ENCODE results near the gene EIF3C.
"Not testable (repeated sequence)": the region's sequence is repeated elsewhere in the genome, so short reads cannot be mapped to it uniquely, and the experiment has no call there.

EIF3C gene, protein sequence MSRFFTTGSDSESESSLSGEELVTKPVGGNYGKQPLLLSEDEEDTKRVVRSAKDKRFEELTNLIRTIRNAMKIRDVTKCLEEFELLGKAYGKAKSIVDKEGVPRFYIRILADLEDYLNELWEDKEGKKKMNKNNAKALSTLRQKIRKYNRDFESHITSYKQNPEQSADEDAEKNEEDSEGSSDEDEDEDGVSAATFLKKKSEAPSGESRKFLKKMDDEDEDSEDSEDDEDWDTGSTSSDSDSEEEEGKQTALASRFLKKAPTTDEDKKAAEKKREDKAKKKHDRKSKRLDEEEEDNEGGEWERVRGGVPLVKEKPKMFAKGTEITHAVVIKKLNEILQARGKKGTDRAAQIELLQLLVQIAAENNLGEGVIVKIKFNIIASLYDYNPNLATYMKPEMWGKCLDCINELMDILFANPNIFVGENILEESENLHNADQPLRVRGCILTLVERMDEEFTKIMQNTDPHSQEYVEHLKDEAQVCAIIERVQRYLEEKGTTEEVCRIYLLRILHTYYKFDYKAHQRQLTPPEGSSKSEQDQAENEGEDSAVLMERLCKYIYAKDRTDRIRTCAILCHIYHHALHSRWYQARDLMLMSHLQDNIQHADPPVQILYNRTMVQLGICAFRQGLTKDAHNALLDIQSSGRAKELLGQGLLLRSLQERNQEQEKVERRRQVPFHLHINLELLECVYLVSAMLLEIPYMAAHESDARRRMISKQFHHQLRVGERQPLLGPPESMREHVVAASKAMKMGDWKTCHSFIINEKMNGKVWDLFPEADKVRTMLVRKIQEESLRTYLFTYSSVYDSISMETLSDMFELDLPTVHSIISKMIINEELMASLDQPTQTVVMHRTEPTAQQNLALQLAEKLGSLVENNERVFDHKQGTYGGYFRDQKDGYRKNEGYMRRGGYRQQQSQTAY

DNA sequence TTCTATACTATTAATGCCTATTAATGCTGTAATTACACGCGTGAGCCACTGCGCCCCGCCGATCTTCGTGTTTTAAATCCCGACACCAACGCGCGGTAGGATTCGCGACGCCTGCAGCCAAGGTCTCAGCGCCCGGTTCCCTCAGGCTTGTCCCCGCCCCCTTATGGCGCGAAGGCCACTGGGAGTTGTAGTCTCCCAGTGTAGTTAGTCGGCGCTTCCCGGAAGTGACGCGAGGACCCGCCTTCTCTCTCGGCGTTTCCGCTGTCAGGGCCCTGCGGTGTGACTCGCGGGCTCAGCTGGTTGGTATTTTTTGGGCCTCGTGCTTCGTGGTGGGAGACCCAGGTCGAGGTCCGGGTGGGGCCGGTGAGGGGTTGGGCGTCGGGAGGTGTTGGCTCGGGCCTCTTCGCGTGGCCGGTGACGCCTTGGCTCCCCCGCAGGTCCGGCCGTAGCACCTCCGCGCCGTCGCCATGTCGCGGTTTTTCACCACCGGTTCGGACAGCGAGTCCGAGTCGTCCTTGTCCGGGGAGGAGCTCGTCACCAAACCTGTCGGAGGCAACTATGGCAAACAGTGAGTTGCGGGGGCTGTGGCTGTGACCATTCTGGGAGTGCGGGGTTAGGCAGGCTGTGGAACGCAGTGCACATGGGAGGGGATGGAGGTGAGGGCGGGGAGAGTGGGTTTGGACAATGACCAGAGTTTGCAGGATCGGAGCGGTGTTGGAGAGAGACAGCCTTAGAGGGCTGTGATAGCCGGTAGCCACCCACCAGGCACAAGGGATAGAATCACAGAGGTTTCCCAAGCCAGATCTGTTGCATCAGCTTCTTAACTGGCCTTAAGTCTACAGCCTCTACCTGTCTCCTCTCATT, at the start of gene EIF3C:
Gene EIF3C, plus strand, starts transcription at position 245 of the 864 bp plus-strand sequence. Its CDS starts 223 bp downstream, at position 468.
- DNase-seq, result not testable (repeated sequence)

DNA sequence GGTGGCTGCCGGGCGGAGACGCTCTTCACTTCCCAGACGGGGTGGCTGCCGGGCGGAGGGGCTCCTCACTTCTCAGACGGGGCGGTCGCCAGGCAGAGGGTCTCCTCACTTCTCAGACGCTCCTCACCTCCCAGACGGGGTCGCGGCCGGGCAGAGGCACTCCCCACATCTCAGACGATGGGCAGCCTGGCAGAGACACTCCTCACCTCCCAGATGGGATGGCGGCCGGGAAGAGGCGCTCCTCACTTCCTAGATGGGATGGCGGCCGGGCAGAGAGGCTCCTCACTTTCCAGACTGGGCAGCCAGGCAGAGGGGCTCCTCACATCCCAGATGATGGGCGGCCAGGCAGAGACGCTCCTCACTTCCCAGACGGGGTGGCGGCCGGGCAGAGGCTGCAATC, 45.0 kb upstream of the EIF3C start:
- not testable (repeated sequence) for DNase-seq

DNA sequence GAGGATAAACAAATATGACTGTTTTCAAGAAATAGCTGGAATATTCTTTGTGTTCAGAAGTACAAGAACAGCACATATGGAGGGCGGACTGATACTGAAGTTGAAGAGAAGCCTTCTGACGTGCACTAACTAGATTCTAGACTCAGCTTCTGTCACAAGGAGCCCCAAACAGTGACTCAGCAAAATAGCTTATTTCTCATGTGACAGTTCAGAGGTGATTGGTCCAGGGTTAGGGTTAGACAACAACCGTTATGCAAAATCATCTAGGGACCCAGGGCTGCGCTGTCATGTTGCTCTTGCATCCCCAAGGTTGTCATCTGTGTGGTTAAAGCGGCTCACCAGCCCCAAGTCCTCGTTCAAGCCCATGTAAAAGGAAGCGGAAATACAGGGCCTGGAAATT, 43.8 kb upstream of the EIF3C start:
- not testable (repeated sequence) for DNase-seq

DNA sequence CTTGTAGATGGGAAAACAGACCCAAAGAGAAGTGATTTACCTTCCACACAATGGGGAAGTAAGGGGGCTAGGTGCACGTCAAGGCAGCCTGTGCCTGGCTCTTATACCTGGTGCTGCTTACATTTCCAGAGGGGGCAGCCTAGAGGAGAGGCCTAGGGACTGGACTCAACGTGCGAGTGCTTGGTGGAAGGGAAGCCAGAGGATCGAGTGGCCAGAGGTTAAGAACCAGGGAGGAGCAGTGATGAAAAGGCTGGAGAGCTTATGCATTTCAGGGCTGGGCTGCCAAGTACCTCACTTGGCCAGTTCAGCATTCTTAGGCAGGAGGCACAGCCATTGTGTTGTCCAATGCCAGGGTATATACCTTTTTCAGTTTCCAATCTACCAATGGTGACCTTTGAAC, 43.1 kb upstream of the EIF3C start:
- DNase-seq, result not testable (repeated sequence)

DNA sequence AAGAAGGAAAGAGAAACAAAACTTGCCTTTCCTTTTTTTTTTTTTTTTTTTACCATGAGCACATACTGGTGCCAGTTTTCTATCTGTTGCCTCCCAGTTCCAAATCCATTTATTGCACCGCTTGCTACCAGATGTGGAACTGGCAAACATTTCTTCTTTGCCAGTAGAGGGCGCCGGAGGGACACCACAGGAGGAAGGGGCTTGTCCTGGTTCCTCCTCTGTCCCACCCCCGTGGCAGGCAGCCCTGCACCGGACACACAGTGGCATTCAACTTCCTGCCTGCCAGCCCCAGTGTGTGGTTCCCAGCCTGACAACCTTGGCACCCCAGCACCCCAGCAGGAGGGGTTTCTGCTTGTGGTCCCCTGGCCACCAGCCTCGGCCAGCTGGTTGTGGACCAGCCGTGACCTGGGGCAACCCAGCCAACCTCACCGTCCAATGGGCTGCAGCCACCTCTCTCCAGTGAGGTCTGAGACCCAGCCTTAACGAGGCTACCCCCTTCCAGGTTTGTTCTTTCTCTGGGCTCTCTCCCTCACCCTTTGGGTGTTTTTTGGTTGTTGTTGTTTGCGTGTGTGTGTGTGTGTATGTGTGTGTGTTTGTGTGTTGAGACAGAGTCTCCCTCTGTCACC, 22.8 kb upstream of the EIF3C start:
- not testable (repeated sequence) for DNase-seq

DNA sequence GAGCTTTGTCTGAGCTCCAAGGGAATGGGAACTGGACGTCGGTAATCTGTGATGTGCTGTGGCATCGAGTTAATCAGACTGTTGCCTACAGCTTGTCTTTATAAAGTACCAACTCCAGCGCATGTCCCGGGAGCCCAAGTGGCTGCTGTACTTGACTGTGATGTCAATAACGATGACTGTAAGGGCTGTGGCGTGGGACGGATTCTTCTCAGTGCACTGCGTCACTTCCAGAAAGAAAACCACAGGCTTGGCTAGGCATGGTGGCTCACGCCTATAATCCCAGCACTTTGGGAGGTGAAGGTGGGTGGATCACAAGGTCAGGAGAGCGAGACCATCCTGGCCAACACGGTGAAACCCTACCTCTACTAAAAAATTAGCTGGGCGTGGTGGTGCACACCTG, 21.8 kb upstream of the EIF3C start:
- DNase-seq, result not testable (repeated sequence)

DNA sequence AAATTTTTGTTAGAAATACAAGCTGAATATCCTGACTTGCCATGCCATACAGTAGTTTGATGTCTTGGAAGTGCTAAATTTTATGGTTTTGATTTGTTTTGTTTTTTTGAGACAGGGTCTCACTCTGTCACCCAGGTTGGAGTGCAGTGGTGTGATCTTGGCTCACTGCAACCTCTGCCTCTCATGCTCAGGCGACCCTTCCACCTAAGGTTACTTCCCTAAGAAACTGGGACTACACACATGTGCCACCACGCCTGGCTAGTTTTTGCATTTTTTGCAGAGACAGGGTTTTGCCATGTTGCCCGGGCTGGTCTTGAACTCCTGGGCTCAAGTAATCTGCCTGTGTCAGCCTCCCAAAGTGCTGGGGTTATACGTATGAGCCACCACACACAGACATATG, 19.5 kb upstream of the EIF3C start:
- DNase-seq, result not testable (repeated sequence)

DNA sequence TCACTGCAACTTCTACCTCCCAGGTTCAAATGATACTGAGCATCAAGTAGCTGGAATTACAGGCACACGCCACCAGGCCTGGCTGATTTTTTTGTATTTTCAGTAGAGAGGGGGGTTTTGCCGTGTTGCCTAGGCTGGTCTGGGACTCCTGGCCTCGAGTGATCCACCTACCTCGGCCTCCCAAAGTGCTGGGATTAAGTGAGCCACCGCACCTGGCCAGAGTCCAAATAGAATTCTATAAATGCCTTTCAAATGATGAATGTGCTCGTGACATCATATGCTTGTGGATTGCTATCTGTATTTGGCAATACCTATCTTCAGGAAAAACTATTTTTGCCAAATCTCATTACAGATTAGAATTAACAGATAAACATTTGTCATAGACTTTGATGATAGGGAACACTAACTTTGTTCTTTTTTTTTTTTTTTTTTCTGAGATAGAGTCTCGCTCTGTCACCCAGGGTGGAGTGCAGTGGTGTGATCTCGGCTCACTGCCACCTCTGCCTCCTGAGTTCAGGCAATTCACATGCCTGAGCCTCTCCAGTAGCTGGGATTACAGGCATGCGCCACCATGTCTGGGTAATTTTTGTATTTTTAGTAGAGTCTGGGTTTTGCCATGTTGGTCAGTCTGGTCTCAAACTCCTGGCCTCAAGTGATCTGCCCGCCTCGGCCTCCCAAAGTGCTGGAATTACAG, 17.9 kb upstream of the EIF3C start:
- not testable (repeated sequence) for DNase-seq

DNA sequence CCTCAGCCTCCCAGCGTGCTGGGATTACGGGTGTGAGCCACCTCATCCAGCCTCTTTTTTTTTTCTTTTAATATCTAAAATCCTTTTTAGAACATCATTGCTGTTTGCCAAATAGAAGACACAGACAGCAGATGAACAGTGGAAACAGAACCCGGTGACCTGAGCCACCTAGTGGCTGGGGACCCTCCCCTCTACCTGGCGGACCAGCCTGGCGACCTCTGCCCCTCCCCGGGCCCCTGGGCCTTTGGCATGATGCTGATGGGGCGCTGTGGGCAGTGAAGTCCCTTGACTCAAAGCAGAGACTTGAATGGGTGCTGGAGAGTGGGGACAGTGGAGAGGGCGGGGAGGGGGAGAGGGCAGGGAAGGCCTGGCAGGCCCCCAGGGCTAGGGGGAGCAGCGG, 11.5 kb upstream of the EIF3C start:
- not testable (repeated sequence) for DNase-seq

DNA sequence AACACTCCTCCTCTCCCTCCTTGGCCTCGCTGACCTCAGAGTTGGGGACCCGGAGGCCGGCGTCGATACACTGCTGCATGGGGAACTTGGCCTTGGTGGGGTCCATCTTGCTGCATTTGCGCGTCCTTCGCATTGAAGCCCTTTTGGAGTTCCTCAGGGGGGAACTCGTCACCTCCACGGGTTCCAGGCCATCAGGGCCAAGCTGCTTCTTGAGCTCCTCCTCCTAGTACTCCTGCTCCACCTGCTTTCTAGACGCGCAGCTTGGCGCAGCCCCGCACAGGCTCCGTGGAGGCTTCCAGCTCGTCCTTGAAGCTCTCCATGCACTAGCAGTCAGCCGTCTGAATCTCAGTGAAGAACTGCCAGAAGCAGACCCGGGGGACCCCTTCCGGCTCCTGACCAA, 10.9 kb upstream of the EIF3C start:
- DNase-seq, result not testable (repeated sequence)

DNA sequence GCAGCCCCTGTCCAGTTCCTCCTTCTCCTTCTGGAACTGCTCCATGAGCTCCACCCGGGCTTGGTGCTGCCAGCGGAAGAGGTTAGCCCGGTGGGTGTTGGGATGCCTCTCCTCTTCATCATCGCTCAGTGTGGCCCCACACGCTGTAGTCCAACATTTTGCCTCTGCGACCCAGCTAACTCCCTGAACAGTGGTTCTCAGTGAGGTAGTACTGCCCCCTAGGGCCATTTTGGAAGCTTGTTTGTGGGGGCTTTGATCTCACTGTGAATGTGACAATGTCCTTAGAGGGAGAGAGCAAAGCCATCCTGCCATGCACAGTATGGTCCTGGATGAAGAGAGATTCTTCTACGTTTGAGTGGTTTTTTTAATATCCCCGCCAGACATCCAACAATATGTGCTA, 9.9 kb upstream of the EIF3C start:
- not testable (repeated sequence) for DNase-seq

DNA sequence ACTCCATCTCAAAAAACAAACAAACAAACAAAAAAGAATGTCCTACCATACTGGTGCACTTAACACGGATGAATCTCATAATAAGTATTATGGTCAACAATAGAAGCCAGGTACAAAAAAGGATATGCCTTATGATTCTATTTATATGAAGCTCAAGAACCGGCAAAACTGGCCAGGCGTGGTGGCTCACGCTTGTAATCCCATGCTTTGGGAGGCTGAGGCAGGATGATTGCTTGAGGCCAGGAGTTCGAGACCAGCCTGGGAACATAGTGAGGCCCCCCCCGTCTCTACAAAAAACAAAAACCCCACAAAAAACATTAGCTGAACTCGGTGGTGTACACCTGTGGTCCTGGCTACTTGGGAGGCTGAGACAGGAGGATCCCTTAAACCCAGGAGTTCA, 7.0 kb upstream of the EIF3C start:
- DNase-seq, result not testable (repeated sequence)

DNA sequence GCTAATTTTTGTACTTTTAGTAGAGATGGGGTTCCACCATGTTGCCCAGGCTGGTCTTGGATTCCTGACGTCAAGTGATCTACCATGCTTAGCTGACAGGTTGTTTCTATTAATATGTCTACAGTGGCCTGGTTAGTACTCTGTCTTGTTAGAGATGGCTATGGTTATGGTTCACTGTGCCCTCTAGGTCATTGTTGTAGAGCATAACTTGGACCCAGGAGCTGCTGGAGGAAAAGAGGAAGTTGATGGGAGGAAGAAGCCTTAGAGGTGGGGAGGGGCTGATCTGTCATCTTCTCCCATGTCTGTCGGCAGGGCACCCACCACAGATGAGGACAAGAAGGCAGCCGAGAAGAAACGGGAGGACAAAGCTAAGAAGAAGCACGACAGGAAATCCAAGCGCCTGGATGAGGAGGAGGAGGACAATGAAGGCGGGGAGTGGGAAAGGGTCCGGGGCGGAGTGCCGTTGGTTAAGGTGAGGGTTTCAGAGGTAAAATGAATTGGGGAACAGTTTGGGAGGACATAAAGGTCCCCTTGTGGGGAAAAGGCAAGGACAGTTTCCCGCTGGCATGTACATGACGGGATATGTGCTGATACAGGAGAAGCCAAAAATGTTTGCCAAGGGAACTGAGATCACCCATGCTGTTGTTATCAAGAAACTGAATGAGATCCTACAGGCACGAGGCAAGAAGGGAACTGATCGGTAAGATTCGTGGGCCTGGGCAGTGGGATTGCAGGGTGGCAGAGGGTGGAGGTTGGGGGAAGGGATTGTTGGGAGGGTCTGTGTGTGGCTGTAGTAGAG, 11.8 kb downstream of the EIF3C start:
- DNase-seq, result not testable (repeated sequence)

DNA sequence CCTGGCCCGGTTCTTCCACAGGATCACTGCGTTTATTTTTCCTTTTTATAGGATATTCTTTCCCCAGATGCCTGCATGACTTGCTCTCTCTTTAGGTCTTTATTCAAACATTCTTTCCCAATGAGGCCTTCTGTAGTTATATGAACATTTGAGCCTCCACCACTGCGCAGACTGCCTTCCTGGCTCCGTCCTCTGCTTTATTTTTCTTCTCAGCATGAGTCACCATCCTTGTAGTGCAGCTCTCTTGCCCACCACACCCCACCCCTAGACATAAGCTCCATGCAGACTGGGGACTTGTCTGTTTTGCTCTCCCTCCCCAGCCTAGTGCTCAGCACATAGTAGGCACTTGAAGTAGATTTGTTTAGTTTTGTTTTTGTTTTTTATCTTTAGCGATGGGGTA, 20.0 kb downstream of the EIF3C start:
- not testable (repeated sequence) for DNase-seq

DNA sequence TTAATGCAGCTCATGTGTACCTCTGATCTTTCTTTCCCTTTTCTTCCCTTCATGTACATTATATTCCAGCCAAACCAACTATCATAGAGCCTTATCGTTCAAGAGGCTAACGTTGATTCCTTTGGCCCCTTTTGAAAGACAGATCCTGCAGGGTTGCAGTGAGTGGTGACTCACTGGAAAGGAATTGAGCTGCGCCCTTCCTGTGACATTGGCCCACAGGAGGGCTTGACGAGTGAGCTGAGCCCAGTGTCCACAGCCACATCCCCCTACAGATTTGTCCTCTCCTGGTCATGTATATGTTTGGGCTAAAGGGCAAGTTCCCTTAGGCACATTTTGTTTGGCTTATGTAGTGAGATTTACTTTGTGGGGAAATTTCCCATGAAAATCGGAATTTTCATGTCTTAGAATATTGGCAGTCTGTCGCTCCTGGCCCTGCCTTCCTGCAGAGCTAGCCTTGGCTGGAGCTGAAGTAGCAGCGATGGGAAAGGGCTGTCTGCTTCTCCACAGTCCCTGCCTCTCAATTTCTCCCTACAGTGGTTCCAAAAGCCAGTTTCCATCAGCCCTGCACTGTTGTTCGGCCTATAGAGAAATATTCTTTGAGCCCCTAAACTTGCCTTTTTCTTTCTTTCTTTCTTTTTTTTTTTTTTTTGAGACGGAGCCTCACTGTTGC, 21.3 kb downstream of the EIF3C start:
- DNase-seq, result not testable (repeated sequence)

DNA sequence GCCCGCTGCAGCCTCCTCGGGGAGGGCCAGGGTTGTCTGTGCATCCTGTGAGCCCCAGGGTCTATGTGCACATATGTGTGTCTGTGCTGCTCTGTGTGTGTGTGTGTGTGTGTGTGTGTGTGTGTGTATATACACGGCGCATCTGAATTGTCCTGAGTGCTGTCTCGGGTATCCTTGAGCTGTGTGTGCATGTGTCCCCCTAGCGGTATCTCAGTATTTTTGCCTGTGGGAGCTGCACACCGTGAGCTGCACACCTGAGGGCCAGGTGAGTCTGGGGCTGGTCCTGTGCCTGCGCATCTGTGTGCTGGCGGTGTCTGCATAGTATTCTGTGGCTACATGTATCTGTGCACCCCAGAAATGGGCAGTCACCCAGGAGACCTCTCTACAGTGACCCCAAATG, 28.5 kb downstream of the EIF3C start:
- not testable (repeated sequence) for DNase-seq

DNA sequence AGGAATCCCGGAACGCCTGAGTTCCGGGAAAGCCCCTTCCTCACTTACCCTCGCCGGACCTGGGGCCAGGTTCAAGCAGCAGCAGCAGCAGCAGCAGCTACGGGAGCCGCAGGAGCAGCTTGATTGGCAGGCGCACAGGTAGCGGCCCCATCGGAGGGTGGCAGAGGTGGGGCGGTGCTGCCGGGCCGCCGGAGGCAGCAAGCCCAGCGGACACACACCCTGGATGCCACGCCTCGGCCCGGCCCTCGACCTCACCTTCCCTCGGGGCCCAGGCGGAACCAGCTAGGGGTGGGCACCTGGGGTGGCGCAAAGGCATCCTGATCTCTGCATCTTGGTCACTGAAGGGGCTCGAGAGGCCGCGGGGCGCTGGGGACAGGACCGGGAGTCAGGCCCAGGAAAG, 29.4 kb downstream of the EIF3C start:
- DNase-seq, result not testable (repeated sequence)

DNA sequence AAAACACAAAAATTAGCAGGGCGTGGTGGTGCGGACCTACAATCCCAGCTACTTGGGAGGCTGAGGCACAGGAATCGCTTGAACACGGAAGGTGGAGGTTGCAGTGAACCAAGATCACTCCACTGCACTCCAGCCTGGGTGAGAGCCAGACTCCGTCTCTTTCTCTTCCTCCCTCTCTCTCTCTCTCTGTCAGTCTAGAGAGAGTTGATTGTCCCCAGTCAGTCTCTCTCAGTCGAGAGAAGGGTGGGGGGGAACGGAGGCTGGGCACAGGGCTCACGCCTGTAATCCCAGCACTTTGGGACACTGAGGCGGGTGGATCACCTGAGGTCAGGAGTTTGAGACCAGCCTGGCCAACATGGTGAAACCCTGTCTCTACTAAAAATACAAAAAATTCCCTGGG, 30.0 kb downstream of the EIF3C start:
- not testable (repeated sequence) for DNase-seq

DNA sequence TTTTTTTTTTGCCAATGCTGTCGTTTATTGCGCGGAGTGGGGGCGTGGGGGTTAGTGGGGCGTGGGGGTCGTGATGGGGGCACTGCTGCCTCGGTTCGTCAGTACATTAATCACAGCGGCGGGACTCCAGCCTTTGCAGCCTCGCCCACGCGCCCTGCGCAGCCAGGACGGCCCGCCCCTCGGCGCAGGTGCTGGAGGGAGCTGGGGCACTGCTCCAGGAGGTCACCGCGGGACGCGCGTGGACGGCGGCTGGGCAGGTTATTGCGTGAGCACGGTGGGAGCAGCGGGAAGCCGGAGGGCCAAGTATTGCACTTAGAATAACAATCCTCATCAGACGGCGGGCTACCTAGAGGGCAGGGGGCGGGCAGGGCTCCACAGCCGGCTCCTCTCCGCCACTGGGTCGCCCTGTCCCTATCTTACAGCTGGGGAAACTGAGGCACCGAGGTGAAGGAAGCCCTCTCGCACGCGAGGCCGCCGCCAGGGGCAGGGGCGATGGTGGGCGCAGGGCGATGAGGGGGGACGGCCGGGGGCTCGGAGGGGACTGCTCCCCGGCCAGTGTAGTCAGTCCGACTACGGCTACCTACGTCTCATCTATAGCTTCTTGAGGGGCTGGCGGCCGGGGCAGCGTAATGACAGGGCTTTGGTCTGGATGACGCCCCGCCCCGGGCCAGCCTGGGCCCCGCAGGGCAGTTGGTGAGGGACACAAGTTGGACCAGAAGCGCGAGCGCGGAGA, 35.5 kb downstream of the EIF3C start:
- DNase-seq, result not testable (repeated sequence)
